ENCODE data around the gene HTR7.

DNA sequence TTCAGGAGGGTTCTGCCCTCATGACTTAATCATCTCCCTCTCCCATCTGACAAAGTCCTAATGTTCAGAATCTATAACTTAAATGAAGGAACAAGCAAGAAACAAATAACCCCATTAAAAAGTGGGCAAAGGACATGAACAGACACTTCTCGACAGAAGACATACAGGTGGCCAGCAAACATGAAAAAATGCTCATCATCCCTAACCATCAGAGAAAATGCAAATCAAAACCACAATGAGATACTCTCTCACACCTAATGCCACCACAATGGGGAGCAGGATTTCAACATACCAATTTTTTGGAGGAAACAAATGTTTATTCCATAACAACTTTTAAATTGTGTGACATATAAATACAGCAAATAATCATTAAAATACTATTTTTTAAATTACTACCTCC is 3.0 kb upstream of the HTR7 start:
- TF ChIP-seq POLR2AphosphoS5 (IDR thresholded peaks at IDR 0.05; ENCODE audit: low read depth, low read length) (no peak), GABPA (IDR thresholded peaks at IDR 0.05; ENCODE audit: borderline replicate concordance, insufficient read depth, low read length) (no peak), RAD21 (IDR thresholded peaks at IDR 0.05 in 1 of 2, conservative IDR thresholded peaks at IDR 0.05 in 1 of 2; ENCODE audit: low read depth in 2 of 2, low read length in 2 of 2) (no peak), CTCF (IDR thresholded peaks at IDR 0.05; ENCODE audit: control extremely low read depth in 1 of 3, insufficient read depth in 1 of 3, low read depth in 1 of 3, low read length in 3 of 3) (no peak), TAF1 (IDR thresholded peaks at IDR 0.05; ENCODE audit: low read depth, low read length) (no peak), CEBPB (IDR thresholded peaks at IDR 0.05; ENCODE audit: low read depth, low read length) (no peak), KDM5A (IDR thresholded peaks at IDR 0.05; ENCODE audit: low read length) (no peak), HDAC6 (IDR thresholded peaks at IDR 0.05; ENCODE audit: low read depth, low read length) (no peak), BACH1 (IDR thresholded peaks at IDR 0.05; ENCODE audit: low read length) (no peak), EGR1 (IDR thresholded peaks at IDR 0.05; ENCODE audit: borderline replicate concordance, low read depth, low read length) (no peak), YY1 (IDR thresholded peaks at IDR 0.05; ENCODE audit: low read depth, low read length) (no peak), POLR2A (IDR thresholded peaks at IDR 0.05; ENCODE audit: control extremely low read depth in 1 of 2, low read depth in 2 of 2, low read length in 2 of 2) (no peak)
- TF ChIP-seq, protein P1, sequence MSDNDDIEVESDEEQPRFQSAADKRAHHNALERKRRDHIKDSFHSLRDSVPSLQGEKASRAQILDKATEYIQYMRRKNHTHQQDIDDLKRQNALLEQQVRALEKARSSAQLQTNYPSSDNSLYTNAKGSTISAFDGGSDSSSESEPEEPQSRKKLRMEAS (IDR thresholded peaks at IDR 0.05), result no peak
